GM20431 (cell line): Measurements from ENCODE around the gene MAP1LC3B.
"Not testable (repeated sequence)": the region's sequence is repeated elsewhere in the genome, so short reads cannot be mapped to it uniquely, and the experiment has no call there.

Experiments used
- in situ Hi-C: fragments of 300-500 bp; cut with MseI, MboI; formaldehyde crosslinking; loops from one replicate; pipeline ENCODE4 v1.15.0; 2020; ENCODE audit warnings: low sequenced_read_pairs; ENCODE audit not compliant: unreplicated experiment

MAP1LC3B gene

GRCh38 chr16:87379312-87379752 lies 12.8 kb upstream of the MAP1LC3B start:
- in situ Hi-C loops, result not testable (repeated sequence)

GRCh38 chr16:87380403-87380802 lies 11.7 kb upstream of the MAP1LC3B start:
- in situ Hi-C loops, result no loop called here

GRCh38 chr16:87380881-87381280 lies 11.3 kb upstream of the MAP1LC3B start:
- in situ Hi-C loops, result no loop called here

DNA sequence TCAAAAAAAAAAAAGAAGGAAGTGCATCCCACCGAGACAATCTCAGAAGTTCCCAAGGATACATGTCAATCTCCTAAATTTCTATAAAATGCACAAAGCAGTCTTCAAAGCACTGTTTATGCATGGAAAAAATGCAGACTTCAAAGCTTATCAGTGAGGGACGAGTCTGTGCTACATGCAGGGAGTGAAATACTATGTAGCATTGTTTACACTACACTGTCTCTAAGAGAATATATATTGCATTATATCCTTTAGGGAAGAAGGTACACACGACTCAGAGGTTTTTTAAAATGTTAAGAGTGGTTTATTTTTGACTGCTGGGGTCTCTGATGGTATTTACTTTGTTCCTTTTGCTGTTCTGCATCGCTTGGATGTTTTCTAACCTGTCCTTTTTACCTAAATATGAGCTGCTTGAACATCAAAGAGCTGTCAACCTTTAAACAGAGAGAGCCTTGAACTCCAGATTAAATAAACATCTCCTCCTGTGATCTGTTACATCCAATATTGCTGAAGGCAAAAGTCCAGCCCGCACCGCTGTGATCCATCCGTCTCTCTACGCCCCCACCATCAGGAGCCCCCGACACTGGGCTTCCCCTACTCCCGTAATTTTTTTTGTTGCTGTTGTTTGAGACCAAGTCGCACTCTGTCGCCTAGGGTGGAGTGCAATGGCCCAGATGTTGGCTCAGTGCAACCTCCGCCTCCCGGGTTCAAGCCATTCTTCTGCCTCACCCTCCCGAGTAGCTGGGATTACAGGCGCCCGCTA lies 9.9 kb upstream of the MAP1LC3B start:
- in situ Hi-C loops, result no loop called here

DNA sequence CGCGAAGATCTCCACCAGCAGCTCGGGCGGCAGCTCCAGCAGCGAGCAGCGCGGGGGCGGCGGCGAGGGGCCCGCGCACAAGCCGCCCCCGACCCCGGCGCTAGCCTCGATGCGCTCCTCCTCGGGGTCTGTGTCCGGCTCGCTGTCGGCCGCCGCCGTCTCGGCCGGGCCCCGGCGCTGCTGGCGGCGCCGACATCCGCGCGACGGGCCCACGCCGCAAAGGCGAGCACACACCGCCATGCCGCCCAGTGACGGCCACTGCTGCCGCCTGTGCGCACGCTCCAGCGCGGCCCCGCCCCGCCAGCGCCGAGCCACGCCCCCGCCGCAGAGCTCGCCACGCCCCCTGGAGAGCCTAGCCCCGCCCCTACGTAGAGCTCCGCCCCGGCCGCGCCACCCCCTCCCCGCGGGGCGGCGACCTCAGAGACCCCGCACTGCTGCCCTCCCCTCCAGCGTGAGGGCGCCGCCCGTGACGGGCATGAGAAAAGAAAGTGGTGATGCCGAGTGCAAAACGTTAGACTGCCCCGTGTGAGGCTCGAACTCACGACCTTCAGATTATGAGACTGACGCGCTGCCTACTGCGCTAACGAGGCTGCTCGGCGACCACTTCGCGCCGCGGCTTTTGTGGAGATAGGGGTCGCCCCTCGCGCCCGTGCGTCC lies 8.5 kb upstream of the MAP1LC3B start, which contains the start of gene FBXO31:
FBXO31 (minus strand) TSS at position 272 of the 657 bp plus-strand sequence; CDS start at position 240, 32 bp downstream.
- in situ Hi-C loops, result no loop called here

- in situ Hi-C loops, result no loop called here
These were observed 7.8 kb upstream of the MAP1LC3B start for GRCh38 chr16:87384162-87384874.

DNA sequence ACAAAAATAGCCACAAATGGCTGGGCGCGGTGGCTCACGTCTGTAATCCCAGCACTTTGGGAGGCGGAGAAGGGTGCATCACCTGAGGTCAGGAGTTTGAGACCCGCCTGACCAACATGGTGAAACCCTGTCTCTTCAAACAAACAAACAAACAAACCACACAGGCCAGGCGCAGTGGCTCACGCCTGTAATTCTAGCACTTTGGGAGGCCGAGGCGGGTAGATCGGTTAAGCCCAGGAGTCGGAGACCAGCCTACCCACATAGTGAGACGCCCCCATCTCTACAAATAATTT lies 7.3 kb upstream of the MAP1LC3B start:
- in situ Hi-C loops, result not testable (repeated sequence)

GRCh38 chr16:87387942-87388817 lies 4.0 kb upstream of the MAP1LC3B start:
- in situ Hi-C loops, result no loop called here

DNA sequence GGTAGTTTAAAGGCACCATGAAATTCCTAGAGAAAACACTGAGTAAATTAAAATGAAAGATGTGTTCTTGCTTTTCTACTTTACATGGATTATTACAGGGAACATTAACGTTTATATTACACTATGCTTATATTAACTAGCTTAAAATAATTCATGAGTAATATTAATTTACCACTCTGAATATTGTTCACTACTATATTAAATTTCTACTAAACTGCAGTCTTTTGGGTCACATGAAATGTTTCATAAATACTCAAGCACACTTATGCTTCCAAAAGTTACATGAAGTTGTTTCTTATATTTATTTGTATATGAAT lies 3.4 kb upstream of the MAP1LC3B start:
- in situ Hi-C loops, result no loop called here

GRCh38 chr16:87389245-87389644 lies 2.9 kb upstream of the MAP1LC3B start:
- in situ Hi-C loops, result no loop called here

DNA sequence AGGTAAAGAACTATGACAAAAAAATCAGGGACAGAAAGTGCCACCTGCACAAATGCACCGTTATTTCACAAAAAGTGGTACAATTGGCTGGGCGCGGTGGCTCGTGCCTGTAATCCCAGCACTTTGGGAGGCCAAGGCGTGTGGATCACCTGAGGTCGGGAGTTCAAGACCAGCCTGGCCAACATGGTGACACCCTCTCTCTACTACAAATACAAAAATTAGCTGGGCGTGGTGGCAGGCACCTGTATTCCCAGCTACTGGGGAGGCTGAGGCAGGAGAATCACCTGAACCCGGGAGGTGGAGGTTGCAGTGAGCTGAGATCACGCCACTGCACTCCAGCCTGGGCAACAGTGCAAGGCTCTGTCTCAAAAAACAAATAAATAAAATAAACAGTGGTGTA lies 2.2 kb upstream of the MAP1LC3B start:
- in situ Hi-C loops, result not testable (repeated sequence)

DNA sequence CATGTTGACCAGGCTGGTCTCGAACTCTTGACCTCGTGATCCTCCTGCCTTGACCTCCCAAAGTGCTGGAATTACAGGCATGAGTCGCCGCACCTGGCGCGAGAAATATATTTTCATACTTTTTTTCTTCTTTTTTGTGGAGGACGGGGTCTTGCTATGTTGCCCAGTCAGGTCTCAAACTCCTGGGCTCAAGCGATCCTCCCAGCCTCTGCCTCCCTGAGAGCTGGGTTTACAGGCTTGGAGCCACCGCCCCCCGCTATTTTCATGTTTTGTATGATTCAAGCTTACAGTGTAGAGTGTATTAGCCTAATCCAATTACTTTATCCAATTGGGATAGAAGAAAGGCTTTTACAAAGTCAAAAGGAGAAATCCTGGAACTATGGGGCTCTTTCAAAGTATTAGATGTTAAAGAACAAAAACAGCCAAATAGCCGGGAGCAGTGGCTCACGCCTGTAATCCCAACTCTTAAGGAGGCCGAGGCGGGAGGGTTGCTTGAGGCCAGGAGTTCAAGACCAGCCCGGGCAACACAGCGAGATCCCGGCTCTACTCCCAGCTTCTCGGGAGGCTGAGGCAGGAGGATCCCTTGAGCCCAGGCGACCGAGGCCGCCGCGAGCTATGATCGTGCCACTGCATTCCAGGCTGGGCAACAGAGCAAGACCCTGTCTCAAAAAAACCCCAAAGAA lies 1.4 kb upstream of the MAP1LC3B start:
- in situ Hi-C loops, result no loop called here

DNA sequence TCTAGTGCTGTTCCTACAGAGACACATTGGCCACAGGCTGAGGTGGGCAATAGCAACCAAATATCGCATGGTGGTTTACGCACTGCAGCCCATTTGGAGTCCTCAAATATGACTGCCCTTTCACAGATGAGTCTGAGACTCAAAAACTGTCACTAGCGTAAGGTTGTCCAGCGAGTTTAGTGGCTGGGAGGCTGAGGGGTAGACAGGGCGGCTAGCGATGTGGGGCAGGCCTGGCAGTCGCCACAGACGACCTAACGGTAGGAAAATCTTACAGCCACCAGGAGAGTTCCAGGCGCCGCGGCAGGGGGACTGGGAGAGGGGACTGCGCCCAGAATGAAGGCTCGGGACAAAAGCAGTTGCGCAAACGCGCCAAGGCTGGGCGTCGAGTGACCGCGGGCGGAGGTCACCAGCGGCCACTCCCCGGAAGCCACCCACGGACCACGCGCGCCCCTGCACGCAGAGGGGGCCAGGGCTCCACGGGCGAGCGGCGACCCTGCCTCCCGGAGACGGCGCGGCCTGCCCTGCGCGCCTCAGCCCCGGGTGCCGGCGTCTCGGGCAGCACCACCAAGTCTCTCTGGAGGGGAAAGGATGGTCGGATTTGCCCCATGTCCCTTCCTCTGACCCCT lies 699 bp upstream of the MAP1LC3B start:
- in situ Hi-C loops, result no loop called here

DNA sequence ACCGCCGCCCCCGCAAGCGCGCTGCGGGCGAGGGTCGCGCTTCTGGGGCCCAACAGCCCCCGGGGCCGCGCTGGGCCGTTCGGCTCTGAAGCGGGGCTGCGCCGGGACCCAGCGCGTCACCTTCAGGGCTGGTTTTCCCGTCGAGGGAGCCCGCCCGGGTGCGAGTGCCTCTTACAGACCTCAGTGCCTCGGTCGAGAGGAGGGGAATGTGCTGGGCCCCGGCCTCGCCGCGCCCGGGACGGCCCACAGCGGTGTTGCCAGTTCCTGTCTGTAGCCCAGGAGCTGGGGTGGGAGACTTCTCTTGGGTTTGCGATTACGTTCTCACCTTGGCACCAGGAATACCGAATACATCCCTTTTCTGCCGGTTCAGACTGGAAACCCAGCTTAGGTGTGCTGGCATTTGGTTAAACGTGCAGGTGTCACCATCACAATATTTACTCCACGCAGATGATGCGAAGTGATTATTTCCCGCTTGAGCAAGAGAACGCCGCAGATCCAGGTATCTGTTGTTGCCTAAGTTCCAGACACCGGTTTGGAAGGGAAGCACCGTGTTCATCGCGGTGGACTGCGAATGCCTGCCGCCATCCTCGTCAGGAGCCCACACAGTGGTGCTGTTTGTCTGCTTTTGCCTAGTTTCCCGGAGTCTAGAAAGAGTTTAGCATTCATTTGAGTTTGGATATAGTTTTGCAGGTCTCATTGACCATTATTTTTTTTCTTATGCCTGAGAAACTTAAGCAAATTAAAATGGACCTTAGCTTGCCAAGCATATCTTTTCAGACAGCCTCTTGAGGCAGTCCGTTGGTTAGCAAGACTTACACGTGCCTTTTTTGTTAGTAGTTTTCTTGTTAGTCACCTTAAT lies 914 bp downstream of the MAP1LC3B start:
- in situ Hi-C loops, result no loop called here

DNA sequence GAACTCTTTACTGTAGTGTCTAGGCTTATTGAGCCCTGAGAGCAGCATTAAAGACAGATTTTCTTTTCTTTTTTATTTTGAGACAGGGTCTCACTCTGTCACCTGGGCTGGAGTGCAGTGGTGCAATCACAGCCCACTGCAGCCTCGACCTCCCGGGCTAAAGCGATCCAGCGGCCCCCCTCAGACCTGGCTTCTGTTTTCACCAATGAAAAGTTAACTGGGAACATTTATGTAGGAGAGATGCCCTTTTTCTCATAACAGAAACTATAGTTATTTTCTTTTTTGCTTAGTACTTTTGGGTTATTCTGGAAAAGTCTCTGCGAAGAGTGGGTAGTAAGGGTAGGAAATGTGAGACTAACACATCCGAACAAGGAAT lies 1.5 kb downstream of the MAP1LC3B start:
- in situ Hi-C loops, result no loop called here

DNA sequence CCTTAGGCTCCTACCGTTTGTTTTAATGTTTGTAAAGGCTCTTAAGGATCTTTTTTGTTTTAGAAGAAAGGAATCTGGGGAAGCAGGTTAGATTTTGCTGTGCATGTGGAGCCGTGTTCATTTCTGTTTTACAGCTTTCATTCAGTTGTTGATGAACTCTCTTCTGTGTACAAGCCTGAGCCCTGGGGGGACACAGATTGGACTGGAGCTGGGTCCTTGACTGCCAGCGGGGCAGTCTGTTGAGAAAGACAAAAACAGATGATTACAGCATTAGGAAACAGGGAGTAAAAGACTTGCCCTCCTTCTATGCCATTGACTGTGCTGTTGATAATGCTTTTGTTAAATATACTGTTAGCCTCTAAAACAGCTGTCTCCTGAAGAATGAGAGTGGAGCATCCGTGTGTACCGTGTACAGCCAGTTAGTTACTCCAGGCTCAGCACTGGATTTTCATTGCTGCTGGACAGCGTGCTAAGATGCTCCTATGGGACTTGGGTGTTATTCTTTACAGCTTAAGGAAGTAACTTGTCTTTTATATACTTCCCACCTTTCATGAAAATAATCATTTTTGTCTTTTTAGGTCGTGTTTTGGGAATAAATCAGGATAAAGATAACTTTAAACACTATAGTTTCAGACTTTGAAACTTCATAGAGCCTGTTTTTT lies 3.2 kb downstream of the MAP1LC3B start:
- in situ Hi-C loops, result no loop called here

- in situ Hi-C loops, result loop anchor here (25.0 kb wide), 1 partner anchor 232 kb away; no protein-coding TSS in a partner anchor
These were observed 12.9 kb downstream of the MAP1LC3B start for GRCh38 chr16:87404764-87405625.
